HepG2 (cell line): ENCODE measurements around the gene HHEX. TPM values are rescaled to one million over a fixed set of nuclear protein-coding genes. Genes with fewer than 3 reads are reported as not detected.
A peak's percentile ranks its signal among the peaks of the same experiment; 100 is the strongest.

Source experiments
- ATAC-seq: fragments of 200-7000 bp; cut with Tn5 transposase; 3 replicates; pipeline ENCODE4 v1.9.1; 2020; ENCODE audit warnings: mild to moderate bottlenecking, moderate library complexity
- BruUV-seq: library from RNA; stranded (reverse); fragments of 400-500 nt; replicated peaks from 2 replicates; lab custom pipeline; 2021; lab: Mats Ljungman, UMichigan
- CTCF ChIA-PET: fragments of 300-600 bp; formaldehyde crosslinking; extraction: SDS; loops from one replicate; lab custom pipeline; 2021; ENCODE audit warnings: low total read pairs, inconsistent platforms, low intra/inter-chr PET ratio; lab: Yijun Ruan, JAX
- POLR2A ChIA-PET: fragments of 350-600 bp; sonication (Branson Sonifier 250); formaldehyde crosslinking; loops from one replicate; lab custom pipeline; 2020; ENCODE audit warnings: antibody characterized with exemption, inconsistent platforms; lab: Yijun Ruan, JAX
- DNase-seq: peaks from one replicate; pipeline ENCODE4 v3.0.0-alpha.2; 2015; ENCODE audit warnings: low spot score
- FAIRE-seq: peaks from 3 replicates; lab custom pipeline; 2011; peaks lifted over from hg19 to GRCh38; lab: Jason Lieb, UNC
- H2AFZ ChIP-seq: one replicate; pipeline ENCODE4 v1.6.1; 2011; ENCODE audit warnings: low read length, inconsistent platforms
- H3K27ac ChIP-seq: fragments of 300-600 bp; 3 replicates; pipeline ENCODE4 v1.8.0; 2011; ENCODE audit warnings: mixed run types, mild to moderate bottlenecking, mixed read lengths, low read length, inconsistent platforms; ENCODE audit not compliant: insufficient read depth; ENCODE audit errors: extremely low read length
- H3K27me3 ChIP-seq, 2 experiments: fragments of 200-600 bp in 1 of 2; 2 replicates in 1 of 2; 3 replicates in 1 of 2; pipeline versions ENCODE4 v1.6.0 to v1.8.0; 2011; ENCODE audit warnings: low read length in 2 of 2, mild to moderate bottlenecking in 2 of 2, moderate library complexity in 2 of 2, inconsistent platforms in 1 of 2; ENCODE audit not compliant: insufficient read depth in 2 of 2, control insufficient read depth in 1 of 2
- H3K36me3 ChIP-seq, 2 experiments: fragments of 200-600 bp in 1 of 2; replicated peaks in 1 of 2; 2 replicates in 1 of 2; 3 replicates in 1 of 2; pipeline versions ENCODE4 v1.5.1 to v1.8.0; 2011; ENCODE audit warnings: low read length in 2 of 2, inconsistent platforms in 1 of 2; ENCODE audit not compliant: insufficient read depth in 2 of 2, control insufficient read depth in 1 of 2
- H3K4me1 ChIP-seq: 2 replicates; pipeline ENCODE4 v1.5.1; 2012; ENCODE audit warnings: low read length, inconsistent platforms; ENCODE audit not compliant: insufficient read depth
- H3K4me2 ChIP-seq: 2 replicates; pipeline ENCODE4 v1.6.0; 2011; ENCODE audit warnings: low read depth, low read length, inconsistent platforms
- H3K4me3 ChIP-seq, 3 experiments: fragments of 200-600 bp in 1 of 3; sonication (generic), shearing (Covaris generic) in 1 of 3; replicated peaks in 1 of 3; 2 replicates each; pipeline ENCODE4 v1.5.1; 2011 to 2016; ENCODE audit warnings: low read length in 3 of 3, inconsistent platforms in 2 of 3, low read depth in 2 of 3, mild to moderate bottlenecking in 2 of 3, control low read depth in 1 of 3, mixed read lengths in 1 of 3; ENCODE audit not compliant: insufficient read depth in 1 of 3
- H3K79me2 ChIP-seq: one replicate; pipeline ENCODE4 v1.6.1; 2011; ENCODE audit warnings: low read length, inconsistent platforms; ENCODE audit not compliant: insufficient read depth
- H3K9ac ChIP-seq: 2 replicates; pipeline ENCODE4 v1.6.0; 2011; ENCODE audit warnings: mild to moderate bottlenecking, low read depth, low read length, inconsistent platforms; ENCODE audit not compliant: insufficient read depth
- H3K9me3 ChIP-seq: 2 replicates; pipeline ENCODE4 v1.5.1; 2012; ENCODE audit warnings: mild to moderate bottlenecking, low read length
- H4K20me1 ChIP-seq: 2 replicates; pipeline ENCODE4 v1.6.0; 2011; ENCODE audit warnings: inconsistent platforms, mild to moderate bottlenecking, low read length, moderate library complexity; ENCODE audit not compliant: insufficient read depth
- CENPBD1 ChIP-seq: sonication (generic); formaldehyde crosslinking; IDR thresholded peaks from 2 replicates; pipeline ENCODE4 v1.8.0; 2022; ENCODE audit warnings: missing genetic modification reagents, low read depth, mild to moderate bottlenecking, borderline replicate concordance
- FOXA3 ChIP-seq: IDR thresholded peaks from 2 replicates; pipeline ENCODE4 v1.6.1; 2016; ENCODE audit warnings: missing genetic modification reagents, missing compliant biosample characterization
- KDM6A ChIP-seq: IDR thresholded peaks from 2 replicates; pipeline ENCODE4 v1.6.1; 2016; ENCODE audit warnings: low read depth
- MTF2 ChIP-seq: sonication (generic); formaldehyde crosslinking; IDR thresholded peaks from 2 replicates; pipeline ENCODE4 v1.5.0; 2020; ENCODE audit warnings: missing genetic modification reagents, borderline replicate concordance
- TAF1 ChIP-seq: sonication (generic); formaldehyde crosslinking; IDR thresholded peaks from 2 replicates; pipeline ENCODE4 v1.4.0; 2020; ENCODE audit warnings: missing genetic modification reagents
- ZBTB43 ChIP-seq: sonication (generic); formaldehyde crosslinking; conservative IDR thresholded peaks from 2 replicates; pipeline ENCODE4 v1.4.0; 2020; ENCODE audit warnings: missing genetic modification reagents
- ZBTB7B ChIP-seq: sonication (generic); formaldehyde crosslinking; IDR thresholded peaks from 2 replicates; pipeline ENCODE4 v1.4.0; 2020; ENCODE audit warnings: missing genetic modification reagents
- ZNF383 ChIP-seq: sonication (generic); formaldehyde crosslinking; IDR thresholded peaks from 2 replicates; pipeline ENCODE4 v1.4.0; 2020; ENCODE audit warnings: missing genetic modification reagents, mild to moderate bottlenecking, borderline replicate concordance
- ZNF607 ChIP-seq: sonication (generic); formaldehyde crosslinking; IDR thresholded peaks from 2 replicates; pipeline ENCODE4 v1.5.1; 2020; ENCODE audit warnings: missing genetic modification reagents, mild to moderate bottlenecking, borderline replicate concordance
- ZNF616 ChIP-seq: sonication (generic); formaldehyde crosslinking; IDR thresholded peaks from 2 replicates; pipeline ENCODE4 v1.5.0; 2020; ENCODE audit warnings: low read depth, mild to moderate bottlenecking, missing genetic modification reagents
- ZNF639 ChIP-seq: conservative IDR thresholded peaks from 2 replicates; pipeline ENCODE4 v1.6.1; 2018; ENCODE audit warnings: missing genetic modification reagents
- ZNF660 ChIP-seq: sonication (generic); formaldehyde crosslinking; IDR thresholded peaks from 2 replicates; pipeline ENCODE4 v1.5.1; 2020; ENCODE audit warnings: mild to moderate bottlenecking, low read depth, missing genetic modification reagents, borderline replicate concordance
- ZNF75D ChIP-seq: sonication (generic); formaldehyde crosslinking; IDR thresholded peaks from 2 replicates; pipeline ENCODE4 v1.8.1; 2023; ENCODE audit warnings: missing genetic modification reagents, mild to moderate bottlenecking, borderline replicate concordance
- WGBS: methylation state at CpG from one replicate; pipeline ENCODE4 v1.1.6; 2017; ENCODE audit warnings: low lambda C conversion rate; 5-methylcytosine and 5-hydroxymethylcytosine counted together
- in situ Hi-C: cut with HindIII; loops from 2 replicates; pipeline ENCODE4 v1.10.0; 2017; ENCODE audit warnings: low pct_unique_long_range_greater_than_20kb; ENCODE audit not compliant: extremely low pct_ligation_motif_present
- intact Hi-C: fragments of 100-400 bp; cut with micrococcal nuclease; formaldehyde crosslinking; loops from one replicate; pipeline ENCODE4 v1.10.0; 2022; ENCODE audit not compliant: unreplicated experiment
- polyA plus RNA-seq, 8 experiments: library from polyadenylated mRNA; depleted of rRNA in 3 of 8; stranded (reverse) in 7 of 8; unstranded in 1 of 8; fragments of >200 nt; fragmentation: Illumina TruSeq in 4 of 8; extraction: Trizol in 4 of 8; gene quantifications; 2 replicates each; pipeline versions ENCODE4 v1.2.1 to v1.2.3, GENCODE V29; 2011 to 2016; ENCODE audit warnings: low read depth in 4 of 8, missing spikeins in 1 of 8, mixed read lengths in 1 of 8; ENCODE audit not compliant: insufficient read depth in 1 of 8
- total RNA-seq, 5 experiments: library from RNA; depleted of rRNA; stranded (reverse); fragments of >200 nt; fragmentation: Illumina TruSeq; extraction: Trizol; gene quantifications; 2 replicates each; pipeline ENCODE4 v1.2.3, GENCODE V29; 2016; ENCODE audit warnings: low read depth in 1 of 5
- TF ChIP-seq, protein P1 (sequence below): sonication (generic); formaldehyde crosslinking; IDR thresholded peaks from 2 replicates; pipeline ENCODE4 v1.8.0; 2022; ENCODE audit warnings: missing genetic modification reagents, mild to moderate bottlenecking, borderline replicate concordance
- TF ChIP-seq, protein P2 (sequence below): sonication (generic); formaldehyde crosslinking; IDR thresholded peaks from 2 replicates; pipeline ENCODE4 v1.4.0; 2020; ENCODE audit warnings: mild to moderate bottlenecking, missing genetic modification reagents

HHEX gene
- total and polyA plus RNA-seq, 2 of the 13 experiments (the other 11 are each of a cell fraction or from before 2014, with no cell fraction given) = 44.5 to 48.7 TPM

DNA sequence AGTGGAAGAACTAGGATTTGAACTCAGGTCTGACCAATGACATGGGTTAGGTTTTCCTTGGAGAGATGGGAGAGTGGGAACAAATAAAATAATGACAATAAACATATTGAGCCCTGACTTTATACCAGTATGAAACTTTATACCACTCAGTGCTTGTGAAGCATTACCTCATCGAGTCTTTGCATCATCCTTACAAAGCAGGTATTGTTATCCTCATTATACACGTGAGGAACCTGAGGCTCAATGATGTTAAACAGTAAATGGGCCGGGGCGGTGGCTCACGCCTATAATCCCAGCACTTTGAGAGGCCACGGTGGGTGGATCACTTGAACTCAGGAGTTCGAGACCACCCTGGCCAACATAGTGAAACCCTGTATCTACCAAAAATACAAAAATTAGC is 47.7 kb downstream of the HHEX start (continued):
- TF ChIP-seq ZNF607 (no peak), FOXA3 (CRISPR knock-in tag) (no peak), ZBTB7B (CRISPR knock-in tag) (no peak), TAF1 (CRISPR knock-in tag) (no peak)

DNA sequence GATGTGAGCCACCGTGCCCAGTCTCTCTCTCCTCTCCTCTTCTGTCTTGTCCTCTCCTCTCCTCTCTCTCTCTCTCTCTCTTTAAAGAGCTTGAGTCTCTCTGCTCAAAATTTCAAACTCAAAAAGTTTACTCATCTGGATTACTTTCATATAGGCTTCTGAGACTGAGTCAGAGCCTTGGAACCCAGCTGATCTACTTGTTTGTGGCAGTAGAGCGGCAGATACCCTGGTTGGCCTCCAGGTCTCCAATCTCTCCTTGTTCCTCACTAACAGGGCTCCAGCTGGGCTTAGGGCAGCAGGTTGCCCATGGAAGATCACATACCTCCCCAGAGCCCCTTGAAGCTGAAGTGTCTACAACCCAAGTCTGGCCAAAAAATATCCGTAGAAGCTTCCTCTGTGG is 51.0 kb downstream of the HHEX start:
- CTCF ChIA-PET = no interaction called here
- WGBS = 41% methylated on average over 3 of the region's 3 CpGs
- POLR2A ChIA-PET = interaction anchor here (1.1 kb wide), 1 partner anchor 51 kb away, joined by 4 read pairs; the partner anchor contains the start of gene HHEX
- Histone ChIP-seq H3K27ac (no peak overlapping the region), H3K4me1 (peaks cover 22% of the 10 kb centered on the region), H3K4me2 (peak overlapping the region; percentile 31; the same call in 1 of the 2 replicates), H3K9me3 (no peaks in the 10 kb centered on the region), H3K9ac (no peak overlapping the region), H3K4me3 (no peak overlapping the region), H4K20me1 (no peaks in the 10 kb centered on the region), H3K36me3 (no peaks in the 10 kb centered on the region), H3K79me2 (no peaks in the 10 kb centered on the region), H3K27me3 (peaks cover 0 to 32% of the 10 kb centered on the region in 2 experiments; a peak in 4 of 5 replicates), H2AFZ (no peak overlapping the region)
- intact Hi-C loops = no loop called here
- ATAC-seq = peak; percentile 62
- DNase-seq = no peak
- no peak for FAIRE-seq
- in situ Hi-C loops = no loop called here
- BruUV-seq = no TSS peak
- no peak for TF ChIP-seq ZNF660 (CRISPR knock-in tag)
- TF ChIP-seq, protein P1, sequence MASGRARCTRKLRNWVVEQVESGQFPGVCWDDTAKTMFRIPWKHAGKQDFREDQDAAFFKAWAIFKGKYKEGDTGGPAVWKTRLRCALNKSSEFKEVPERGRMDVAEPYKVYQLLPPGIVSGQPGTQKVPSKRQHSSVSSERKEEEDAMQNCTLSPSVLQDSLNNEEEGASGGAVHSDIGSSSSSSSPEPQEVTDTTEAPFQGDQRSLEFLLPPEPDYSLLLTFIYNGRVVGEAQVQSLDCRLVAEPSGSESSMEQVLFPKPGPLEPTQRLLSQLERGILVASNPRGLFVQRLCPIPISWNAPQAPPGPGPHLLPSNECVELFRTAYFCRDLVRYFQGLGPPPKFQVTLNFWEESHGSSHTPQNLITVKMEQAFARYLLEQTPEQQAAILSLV (CRISPR knock-in tag) = no peak
- no peak for TF ChIP-seq ZNF75D (CRISPR knock-in tag)
- TF ChIP-seq CENPBD1 (CRISPR knock-in tag) = no peak
- no peak for TF ChIP-seq ZNF616 (CRISPR knock-in tag)
- TF ChIP-seq, protein P2, sequence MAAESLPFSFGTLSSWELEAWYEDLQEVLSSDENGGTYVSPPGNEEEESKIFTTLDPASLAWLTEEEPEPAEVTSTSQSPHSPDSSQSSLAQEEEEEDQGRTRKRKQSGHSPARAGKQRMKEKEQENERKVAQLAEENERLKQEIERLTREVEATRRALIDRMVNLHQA (CRISPR knock-in tag) = no peak
- TF ChIP-seq ZNF639 (CRISPR knock-in tag) = no peak
- TF ChIP-seq KDM6A = no peak
- no peak for TF ChIP-seq MTF2 (CRISPR knock-in tag)
- no peak for TF ChIP-seq ZNF383 (CRISPR knock-in tag)
- TF ChIP-seq ZBTB43 = no peak
